B cell (primary cell): ENCODE results near the gene PAX4.

Source experiments
- EZH2 ChIP-seq: IDR thresholded peaks from 2 replicates; pipeline ENCODE4 v1.6.1; 2012; ENCODE audit warnings: borderline replicate concordance, low read depth, mild to moderate bottlenecking, moderate library complexity, low read length; ENCODE audit not compliant: insufficient read depth, poor library complexity, severe bottlenecking
- TF ChIP-seq, protein P1 (sequence below): fragments of 200-600 bp; IDR thresholded peaks from one replicate; pipeline ENCODE4 v1.8.0; 2022; ENCODE audit warnings: antibody characterized with exemption, mild to moderate bottlenecking

GRCh38 chr7:127588697-127589482, 29.1 kb downstream of the PAX4 start:
- TF ChIP-seq EZH2, result no peak
- TF ChIP-seq, protein P1, sequence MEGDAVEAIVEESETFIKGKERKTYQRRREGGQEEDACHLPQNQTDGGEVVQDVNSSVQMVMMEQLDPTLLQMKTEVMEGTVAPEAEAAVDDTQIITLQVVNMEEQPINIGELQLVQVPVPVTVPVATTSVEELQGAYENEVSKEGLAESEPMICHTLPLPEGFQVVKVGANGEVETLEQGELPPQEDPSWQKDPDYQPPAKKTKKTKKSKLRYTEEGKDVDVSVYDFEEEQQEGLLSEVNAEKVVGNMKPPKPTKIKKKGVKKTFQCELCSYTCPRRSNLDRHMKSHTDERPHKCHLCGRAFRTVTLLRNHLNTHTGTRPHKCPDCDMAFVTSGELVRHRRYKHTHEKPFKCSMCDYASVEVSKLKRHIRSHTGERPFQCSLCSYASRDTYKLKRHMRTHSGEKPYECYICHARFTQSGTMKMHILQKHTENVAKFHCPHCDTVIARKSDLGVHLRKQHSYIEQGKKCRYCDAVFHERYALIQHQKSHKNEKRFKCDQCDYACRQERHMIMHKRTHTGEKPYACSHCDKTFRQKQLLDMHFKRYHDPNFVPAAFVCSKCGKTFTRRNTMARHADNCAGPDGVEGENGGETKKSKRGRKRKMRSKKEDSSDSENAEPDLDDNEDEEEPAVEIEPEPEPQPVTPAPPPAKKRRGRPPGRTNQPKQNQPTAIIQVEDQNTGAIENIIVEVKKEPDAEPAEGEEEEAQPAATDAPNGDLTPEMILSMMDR, result no peak
